RWPE1 (cell line): ENCODE results near the gene HSF5.

Source experiments
- CTCF ChIA-PET: fragments of 350-600 bp; sonication (Branson Sonifier 250); formaldehyde crosslinking; extraction: SDS; loops from one replicate; lab custom pipeline; 2021; lab: Yijun Ruan, JAX
- POLR2A ChIA-PET: fragments of 400-600 bp; formaldehyde crosslinking; extraction: SDS; loops from one replicate; lab custom pipeline; 2020; ENCODE audit warnings: antibody characterized with exemption; ENCODE audit not compliant: low non-redundant PET; lab: Yijun Ruan, JAX
- DNase-seq: peaks from one replicate; pipeline ENCODE4 v3.0.0; 2012; ENCODE audit warnings: low spot score
- H3K27ac ChIP-seq: fragments of 450-650 bp; 2 replicates; pipeline ENCODE4 v1.5.1; 2017
- TF ChIP-seq, protein P1 (sequence below): fragments of 450-650 bp; conservative IDR thresholded peaks from 2 replicates; pipeline ENCODE4 v1.5.1; 2017; ENCODE audit warnings: low read depth, mild to moderate bottlenecking

Gene HSF5

GRCh38 chr17:58381124-58382035 lies 106.8 kb downstream of the HSF5 start:
- ChIA-PET POLR2A (no interaction called here), CTCF (no interaction called here)
- TF ChIP-seq, protein P1, sequence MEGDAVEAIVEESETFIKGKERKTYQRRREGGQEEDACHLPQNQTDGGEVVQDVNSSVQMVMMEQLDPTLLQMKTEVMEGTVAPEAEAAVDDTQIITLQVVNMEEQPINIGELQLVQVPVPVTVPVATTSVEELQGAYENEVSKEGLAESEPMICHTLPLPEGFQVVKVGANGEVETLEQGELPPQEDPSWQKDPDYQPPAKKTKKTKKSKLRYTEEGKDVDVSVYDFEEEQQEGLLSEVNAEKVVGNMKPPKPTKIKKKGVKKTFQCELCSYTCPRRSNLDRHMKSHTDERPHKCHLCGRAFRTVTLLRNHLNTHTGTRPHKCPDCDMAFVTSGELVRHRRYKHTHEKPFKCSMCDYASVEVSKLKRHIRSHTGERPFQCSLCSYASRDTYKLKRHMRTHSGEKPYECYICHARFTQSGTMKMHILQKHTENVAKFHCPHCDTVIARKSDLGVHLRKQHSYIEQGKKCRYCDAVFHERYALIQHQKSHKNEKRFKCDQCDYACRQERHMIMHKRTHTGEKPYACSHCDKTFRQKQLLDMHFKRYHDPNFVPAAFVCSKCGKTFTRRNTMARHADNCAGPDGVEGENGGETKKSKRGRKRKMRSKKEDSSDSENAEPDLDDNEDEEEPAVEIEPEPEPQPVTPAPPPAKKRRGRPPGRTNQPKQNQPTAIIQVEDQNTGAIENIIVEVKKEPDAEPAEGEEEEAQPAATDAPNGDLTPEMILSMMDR = no peak
- DNase-seq = no peak
- H3K27ac ChIP-seq = no peak overlapping the region

GRCh38 chr17:58380207-58381123 lies 107.7 kb downstream of the HSF5 start:
- ChIA-PET POLR2A (no interaction called here), CTCF (interaction anchor here (0.6 kb wide), 1 partner anchor 245 kb away, joined by 5 read pairs; no protein-coding TSS in a partner anchor)
- DNase-seq = no peak
- H3K27ac ChIP-seq = no peak overlapping the region
- TF ChIP-seq, protein P1 = no peak

DNA sequence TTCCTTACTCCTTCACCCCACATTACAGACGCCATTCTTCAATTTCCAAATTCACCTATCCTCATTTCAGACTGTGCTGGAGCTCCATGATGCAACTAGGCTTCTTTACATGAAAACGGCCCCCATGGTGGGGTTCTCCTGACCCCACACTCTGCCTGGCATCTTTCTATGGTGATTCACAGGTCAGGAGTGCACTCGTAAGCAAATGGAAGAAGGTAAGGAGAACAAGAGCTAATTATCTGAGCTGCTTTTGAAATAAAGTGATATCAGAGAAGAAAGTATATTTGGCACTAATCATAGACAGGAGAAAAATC lies 108.7 kb downstream of the HSF5 start:
- no peak overlapping the region for H3K27ac ChIP-seq
- ChIA-PET POLR2A (no interaction called here), CTCF (interaction anchor here (0.6 kb wide), 2 partner anchors 244 to 622 kb away, joined by 5 read pairs; no protein-coding TSS in a partner anchor)
- TF ChIP-seq, protein P1 = no peak
- DNase-seq = no peak

DNA sequence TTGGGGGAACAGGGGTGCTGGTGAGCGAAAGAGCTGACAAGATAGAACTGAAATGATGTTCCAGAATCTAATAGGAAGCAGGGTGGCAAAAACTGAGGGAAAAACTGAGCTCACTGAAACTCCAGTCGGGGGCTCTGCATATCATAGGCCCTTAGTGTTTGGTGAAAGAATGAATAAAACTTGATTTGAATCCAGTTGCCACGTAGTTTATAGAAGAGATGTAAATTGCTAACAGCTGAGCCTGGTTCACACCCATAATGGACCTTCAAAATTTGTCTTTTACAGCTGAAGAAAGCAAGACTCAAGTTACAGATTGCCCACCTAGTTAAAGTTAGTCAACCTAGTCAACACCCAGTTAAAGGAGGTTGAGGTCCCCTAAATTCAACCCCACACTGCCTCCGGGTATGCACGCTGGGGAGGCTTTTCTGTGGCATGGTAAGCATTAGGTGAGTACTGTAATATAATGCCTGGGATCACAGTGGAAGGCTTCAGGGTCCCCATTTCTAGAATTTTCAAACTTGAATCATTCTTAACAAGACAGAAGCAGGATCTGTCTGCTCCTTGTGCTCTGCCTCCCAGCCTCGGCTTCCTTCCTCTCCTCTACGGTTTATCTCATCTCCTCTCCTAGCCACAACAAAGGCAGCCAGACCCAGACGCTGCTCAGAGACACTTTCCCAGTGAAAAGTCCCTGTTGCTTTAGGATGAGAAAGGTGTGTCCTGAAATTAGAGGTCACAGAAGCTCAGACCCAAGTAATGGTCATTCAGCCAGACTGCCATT lies 109.3 kb downstream of the HSF5 start:
- POLR2A ChIA-PET = interaction anchor here (0.6 kb wide), 1 partner anchor 188 kb away, joined by 3 read pairs; no protein-coding TSS in a partner anchor
- no peak for DNase-seq
- H3K27ac ChIP-seq = no peak overlapping the region
- CTCF ChIA-PET = interaction anchor here (0.6 to 0.7 kb wide), 2 partner anchors 338 to 621 kb away, joined by 4 to 5 read pairs; no protein-coding TSS in a partner anchor
- TF ChIP-seq, protein P1 = no peak

GRCh38 chr17:58377661-58378060 lies 110.5 kb downstream of the HSF5 start:
- no peak for DNase-seq
- ChIA-PET CTCF (no interaction called here), POLR2A (no interaction called here)
- TF ChIP-seq, protein P1 = no peak
- H3K27ac ChIP-seq = no peak overlapping the region
